ENCODE results near the gene PHACTR4. TPM values are rescaled to one million over a fixed set of nuclear protein-coding genes. Genes with fewer than 3 reads are reported as not detected.

The PHACTR4 gene
- total RNA-seq, 4 donors from 2014 or later, result 9.1 to 17.7 (median 13.4) TPM

DNA sequence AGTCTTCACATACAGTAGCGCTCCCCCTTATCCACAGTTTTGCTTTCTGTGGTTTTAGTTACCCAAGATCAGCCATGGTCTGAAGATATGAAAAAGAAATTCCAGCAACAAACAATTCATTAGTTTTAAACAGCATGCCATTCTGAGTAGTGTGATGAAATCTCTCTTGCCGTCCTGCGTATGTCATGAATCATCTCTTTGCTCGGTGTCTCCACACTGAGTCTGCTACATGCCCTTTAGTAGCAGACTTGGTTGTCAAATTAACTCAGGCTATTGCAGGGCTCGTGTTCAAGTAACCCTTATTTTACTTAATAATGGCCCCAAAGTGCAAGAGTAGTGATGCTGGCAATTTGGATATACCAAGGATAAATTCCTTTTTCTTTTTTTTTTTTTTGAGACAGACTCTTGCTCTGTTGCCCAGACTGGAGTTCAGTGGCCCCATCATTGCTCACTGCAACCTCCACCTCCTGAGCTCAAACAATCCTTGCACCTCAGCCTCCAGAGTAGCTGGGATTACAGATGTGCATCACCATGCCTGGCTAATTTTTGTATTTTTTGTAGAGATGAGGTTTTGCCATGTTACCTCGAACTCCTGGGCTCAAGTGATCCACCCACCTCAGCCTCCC is 22.6 kb downstream of the PHACTR4 start:
- Histone ChIP-seq H3K4me3 (no peak overlapping the region), H3K9me3 (no peaks in the 10 kb centered on the region), H3K27ac (no peak overlapping the region), H3K27me3 (no peaks in the 10 kb centered on the region), H3K36me3 (no peaks in the 10 kb centered on the region), H3K4me1 (peaks cover 0 to 5% of the 10 kb centered on the region in 2 donors)
- in situ Hi-C loops (cut with MboI; ENCODE audit: low sequenced_read_pairs in 4 of 4) (no loop called here), intact Hi-C loops (cut with DNase I; ENCODE audit: low total_unique reads) (no loop called here)
- DNase-seq, result no peak
- no peak for TF ChIP-seq POLR2A (IDR thresholded peaks at IDR 0.05)
- TF ChIP-seq, protein P1, sequence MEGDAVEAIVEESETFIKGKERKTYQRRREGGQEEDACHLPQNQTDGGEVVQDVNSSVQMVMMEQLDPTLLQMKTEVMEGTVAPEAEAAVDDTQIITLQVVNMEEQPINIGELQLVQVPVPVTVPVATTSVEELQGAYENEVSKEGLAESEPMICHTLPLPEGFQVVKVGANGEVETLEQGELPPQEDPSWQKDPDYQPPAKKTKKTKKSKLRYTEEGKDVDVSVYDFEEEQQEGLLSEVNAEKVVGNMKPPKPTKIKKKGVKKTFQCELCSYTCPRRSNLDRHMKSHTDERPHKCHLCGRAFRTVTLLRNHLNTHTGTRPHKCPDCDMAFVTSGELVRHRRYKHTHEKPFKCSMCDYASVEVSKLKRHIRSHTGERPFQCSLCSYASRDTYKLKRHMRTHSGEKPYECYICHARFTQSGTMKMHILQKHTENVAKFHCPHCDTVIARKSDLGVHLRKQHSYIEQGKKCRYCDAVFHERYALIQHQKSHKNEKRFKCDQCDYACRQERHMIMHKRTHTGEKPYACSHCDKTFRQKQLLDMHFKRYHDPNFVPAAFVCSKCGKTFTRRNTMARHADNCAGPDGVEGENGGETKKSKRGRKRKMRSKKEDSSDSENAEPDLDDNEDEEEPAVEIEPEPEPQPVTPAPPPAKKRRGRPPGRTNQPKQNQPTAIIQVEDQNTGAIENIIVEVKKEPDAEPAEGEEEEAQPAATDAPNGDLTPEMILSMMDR (IDR thresholded peaks at IDR 0.05 in 4 of 5, conservative IDR thresholded peaks at IDR 0.05 in 1 of 5), result no peak
- ATAC-seq, result no peak

- in situ Hi-C loops (cut with MboI; ENCODE audit: low sequenced_read_pairs in 4 of 4) (no loop called here), intact Hi-C loops (cut with DNase I; ENCODE audit: low total_unique reads) (no loop called here)
- Histone ChIP-seq H3K36me3 (no peaks in the 10 kb centered on the region), H3K27ac (no peak overlapping the region), H3K9me3 (no peaks in the 10 kb centered on the region), H3K27me3 (no peaks in the 10 kb centered on the region), H3K4me1 (no peaks in the 10 kb centered on the region), H3K4me3 (no peak overlapping the region)
- TF ChIP-seq POLR2A (IDR thresholded peaks at IDR 0.05), result no peak
- TF ChIP-seq, protein P1 (IDR thresholded peaks at IDR 0.05 in 4 of 5, conservative IDR thresholded peaks at IDR 0.05 in 1 of 5), result no peak
- ATAC-seq, result no peak
- DNase-seq, result no peak
These were observed 24.6 kb downstream of the PHACTR4 start for GRCh38 chr1:28394136-28394535.

DNA sequence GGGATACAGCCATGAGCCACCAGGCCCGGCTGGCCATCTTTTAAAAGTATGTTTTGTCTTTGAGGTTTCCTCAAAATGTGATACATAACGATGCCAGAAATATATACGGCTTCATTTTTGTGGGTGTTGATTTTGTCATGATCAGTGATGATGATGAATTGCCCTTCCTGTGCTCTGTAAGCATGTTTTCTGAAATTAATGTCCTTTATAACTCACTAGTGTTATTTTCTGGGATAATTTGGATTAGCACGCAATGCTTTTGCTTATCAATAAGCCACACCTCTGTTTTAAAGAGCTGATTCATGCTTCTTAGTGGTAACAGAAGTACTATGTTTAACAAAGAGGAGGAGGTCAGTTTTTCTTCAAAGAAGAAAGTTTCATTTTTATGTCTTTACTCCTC is 25.6 kb downstream of the PHACTR4 start:
- H3K9me3 ChIP-seq, result no peaks in the 10 kb centered on the region
- no peak for DNase-seq
- no peak overlapping the region for H3K4me3 ChIP-seq
- no peaks in the 10 kb centered on the region for H3K4me1 ChIP-seq
- H3K27ac ChIP-seq, result no peak overlapping the region
- TF ChIP-seq, protein P1 (IDR thresholded peaks at IDR 0.05 in 4 of 5, conservative IDR thresholded peaks at IDR 0.05 in 1 of 5), result no peak
- in situ Hi-C loops (cut with MboI; ENCODE audit: low sequenced_read_pairs in 4 of 4), result no loop called here
- no peaks in the 10 kb centered on the region for H3K36me3 ChIP-seq
- ATAC-seq, result no peak
- intact Hi-C loops (cut with DNase I; ENCODE audit: low total_unique reads), result no loop called here
- no peaks in the 10 kb centered on the region for H3K27me3 ChIP-seq

DNA sequence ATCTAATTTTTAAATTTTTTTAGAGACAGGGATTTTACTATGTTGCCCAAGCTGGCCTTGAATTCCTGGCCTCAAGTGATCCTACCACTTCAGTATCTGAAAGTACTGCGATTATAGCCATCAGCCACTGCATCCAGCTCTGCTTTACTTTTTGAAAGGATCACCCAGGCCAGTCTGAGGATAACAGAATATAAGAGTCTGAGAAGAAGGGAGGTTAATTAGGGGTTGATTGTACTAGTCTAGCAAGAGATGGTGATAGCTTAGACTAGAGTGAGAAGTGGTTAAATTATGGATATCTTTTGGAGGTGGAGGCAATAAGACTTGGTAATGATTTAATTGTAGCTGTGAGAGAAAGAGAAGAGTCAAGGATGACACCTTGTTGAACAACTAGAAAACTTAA is 32.2 kb downstream of the PHACTR4 start:
- H3K27me3 ChIP-seq, result no peaks in the 10 kb centered on the region
- no peak overlapping the region for H3K27ac ChIP-seq
- no peaks in the 10 kb centered on the region for H3K9me3 ChIP-seq
- intact Hi-C loops (cut with DNase I; ENCODE audit: low total_unique reads) (no loop called here), in situ Hi-C loops (cut with MboI; ENCODE audit: low sequenced_read_pairs in 4 of 4) (no loop called here)
- H3K36me3 ChIP-seq, result no peaks in the 10 kb centered on the region
- ATAC-seq (no peak), DNase-seq (no peak)
- no peak overlapping the region for H3K4me3 ChIP-seq
- no peaks in the 10 kb centered on the region for H3K4me1 ChIP-seq
- TF ChIP-seq POLR2A (IDR thresholded peaks at IDR 0.05), result no peak
- TF ChIP-seq, protein P1 (IDR thresholded peaks at IDR 0.05 in 4 of 5, conservative IDR thresholded peaks at IDR 0.05 in 1 of 5), result no peak

GRCh38 chr1:28409090-28409489 is 39.5 kb downstream of the PHACTR4 start:
- no peak for TF ChIP-seq POLR2A (IDR thresholded peaks at IDR 0.05)
- TF ChIP-seq, protein P1 (IDR thresholded peaks at IDR 0.05 in 4 of 5, conservative IDR thresholded peaks at IDR 0.05 in 1 of 5), result no peak
- in situ Hi-C loops (cut with MboI; ENCODE audit: low sequenced_read_pairs in 4 of 4), result no loop called here
- Histone ChIP-seq H3K27me3 (no peaks in the 10 kb centered on the region), H3K36me3 (no peaks in the 10 kb centered on the region), H3K9me3 (no peaks in the 10 kb centered on the region), H3K4me1 (no peaks in the 10 kb centered on the region), H3K27ac (no peak overlapping the region), H3K4me3 (no peak overlapping the region)
- intact Hi-C loops (cut with DNase I; ENCODE audit: low total_unique reads), result no loop called here
- no peak for DNase-seq
- no peak for ATAC-seq

Measured in gastrocnemius medialis (tissue), 4 donors.